NCI-H1105 (cell line): ENCODE measurements around the gene POLR3E.
"Not testable (repeated sequence)": the region's sequence is repeated elsewhere in the genome, so short reads cannot be mapped to it uniquely, and the experiment has no call there.

Experiments
- DNase-seq: peaks from one replicate; lab custom pipeline; 2025; lab: John Stamatoyannopoulos, UW

The POLR3E gene

GRCh38 chr16:22292320-22292719, 4.9 kb upstream of the POLR3E start:
- no peak for DNase-seq

- no peak for DNase-seq
These were observed 3.8 kb upstream of the POLR3E start for GRCh38 chr16:22293137-22294106.

GRCh38 chr16:22296225-22297113, 740 bp upstream of the POLR3E start:
- no peak for DNase-seq

- peak; percentile 73 for DNase-seq
These were observed 893 bp downstream of the POLR3E start for GRCh38 chr16:22297871-22298733.

GRCh38 chr16:22299036-22299435, 1.8 kb downstream of the POLR3E start:
- no peak for DNase-seq

- DNase-seq: no peak
These were observed 3.3 kb downstream of the POLR3E start for GRCh38 chr16:22300427-22301071.

- DNase-seq: not testable (repeated sequence)
These were observed 4.2 kb downstream of the POLR3E start for GRCh38 chr16:22301423-22301822.

- no peak for DNase-seq
These were observed 5.7 kb downstream of the POLR3E start for GRCh38 chr16:22302776-22303363.

GRCh38 chr16:22304411-22304810, 7.2 kb downstream of the POLR3E start:
- DNase-seq: no peak

- DNase-seq: no peak
These were observed 9.6 kb downstream of the POLR3E start for GRCh38 chr16:22306788-22307187.

GRCh38 chr16:22307838-22308237, 10.6 kb downstream of the POLR3E start:
- DNase-seq: no peak

GRCh38 chr16:22308824-22309520, 11.8 kb downstream of the POLR3E start:
- no peak for DNase-seq

- DNase-seq: no peak
These were observed 14.3 kb downstream of the POLR3E start for GRCh38 chr16:22311520-22311919.

GRCh38 chr16:22312897-22313781, 15.9 kb downstream of the POLR3E start:
- DNase-seq: no peak

- DNase-seq: no peak
These were observed 16.8 kb downstream of the POLR3E start for GRCh38 chr16:22313876-22314470.

- no peak for DNase-seq
These were observed 17.7 kb downstream of the POLR3E start for GRCh38 chr16:22314661-22315626.

- DNase-seq: no peak
These were observed 18.8 kb downstream of the POLR3E start for GRCh38 chr16:22315979-22316378.

- DNase-seq: no peak
These were observed 19.2 kb downstream of the POLR3E start for GRCh38 chr16:22316411-22316811.
